IMR-90 (cell line): Measurements from ENCODE around the gene CAMTA1. TPM values are rescaled to one million over a fixed set of nuclear protein-coding genes. Genes with fewer than 3 reads are reported as not detected.

ENCODE experiments used
- ATAC-seq: fragments of 200-7000 bp; cut with Tn5 transposase; 2 replicates; pipeline ENCODE4 v1.9.1; 2020; ENCODE audit warnings: low read depth, mild to moderate bottlenecking, moderate library complexity
- BruUV-seq: library from RNA; stranded (reverse); fragments of 400-500 nt; replicated peaks from 2 replicates; lab custom pipeline; 2021; lab: Mats Ljungman, UMichigan
- CTCF ChIA-PET: fragments of 300-600 bp; formaldehyde crosslinking; extraction: SDS; loops from one replicate; lab custom pipeline; 2021; ENCODE audit warnings: antibody characterized with exemption; lab: Yijun Ruan, JAX
- POLR2A ChIA-PET: fragments of 300-600 bp; sonication (Branson Sonifier 250); formaldehyde crosslinking; loops from one replicate; lab custom pipeline; 2022; ENCODE audit warnings: antibody characterized with exemption; ENCODE audit not compliant: unreplicated experiment; lab: Charles Lee
- DNase-seq: peaks from one replicate; pipeline ENCODE4 v3.0.0; 2013
- H2AFZ ChIP-seq: replicated peaks from 2 replicates; pipeline ENCODE3; 2013; ENCODE audit warnings: low read length, mild to moderate bottlenecking; ENCODE audit not compliant: poor library complexity
- H2AK5ac ChIP-seq: 2 replicates; pipeline ENCODE4 v1.6.1; 2013; ENCODE audit warnings: low read depth, low read length, inconsistent platforms
- H2AK9ac ChIP-seq: replicated peaks from 2 replicates; pipeline ENCODE3; 2013; ENCODE audit warnings: mild to moderate bottlenecking, low read depth, low read length, moderate library complexity; ENCODE audit not compliant: poor library complexity
- H2BK120ac ChIP-seq: 2 replicates; pipeline ENCODE4 v1.6.1; 2013; ENCODE audit warnings: low read depth, low read length, inconsistent platforms
- H2BK15ac ChIP-seq: 3 replicates; pipeline ENCODE4 v1.6.1; 2013; ENCODE audit warnings: low read depth, low read length, inconsistent platforms
- H2BK20ac ChIP-seq: 2 replicates; pipeline ENCODE4 v1.6.1; 2013; ENCODE audit warnings: low read depth, mild to moderate bottlenecking, inconsistent platforms, low read length, moderate library complexity
- H2BK5ac ChIP-seq: 2 replicates; pipeline ENCODE4 v1.6.1; 2013; ENCODE audit warnings: mild to moderate bottlenecking, low read depth, low read length, inconsistent platforms; ENCODE audit not compliant: poor library complexity, severe bottlenecking
- H3K14ac ChIP-seq: replicated peaks from 2 replicates; pipeline ENCODE4 v1.6.1; 2013; ENCODE audit warnings: low read depth, low read length, inconsistent platforms
- H3K18ac ChIP-seq: 2 replicates; pipeline ENCODE4 v1.6.1; 2013; ENCODE audit warnings: low read depth, low read length, control low read depth
- H3K23ac ChIP-seq: 2 replicates; pipeline ENCODE4 v1.6.1; 2013; ENCODE audit warnings: low read depth, low read length, inconsistent platforms
- H3K27ac ChIP-seq: 2 replicates; pipeline ENCODE4 v1.5.1; 2013; ENCODE audit warnings: mild to moderate bottlenecking, control low read depth, low read length; ENCODE audit not compliant: insufficient read depth
- H3K27me3 ChIP-seq: 2 replicates; pipeline ENCODE4 v1.6.1; 2013; ENCODE audit warnings: low read length; ENCODE audit not compliant: control insufficient read depth, insufficient read depth
- H3K36me3 ChIP-seq: 2 replicates; pipeline ENCODE4 v1.6.1; 2013; ENCODE audit warnings: low read length, mixed read lengths; ENCODE audit not compliant: control insufficient read depth, insufficient read depth
- H3K4ac ChIP-seq: 2 replicates; pipeline ENCODE4 v1.6.1; 2013; ENCODE audit warnings: low read depth, low read length, inconsistent platforms
- H3K4me1 ChIP-seq: 2 replicates; pipeline ENCODE4 v1.6.1; 2013; ENCODE audit warnings: low read length, mixed read lengths; ENCODE audit not compliant: control insufficient read depth, insufficient read depth
- H3K4me2 ChIP-seq: 2 replicates; pipeline ENCODE4 v1.6.1; 2013; ENCODE audit warnings: low read depth, mild to moderate bottlenecking, control low read depth, low read length, moderate library complexity
- H3K4me3 ChIP-seq: 2 replicates; pipeline ENCODE4 v1.5.1; 2013; ENCODE audit warnings: low read depth, mild to moderate bottlenecking, control low read depth, low read length, moderate library complexity; ENCODE audit not compliant: insufficient read depth
- H3K56ac ChIP-seq: 2 replicates; pipeline ENCODE4 v1.6.1; 2013; ENCODE audit warnings: low read length, inconsistent platforms; ENCODE audit not compliant: insufficient read depth; ENCODE audit errors: extremely low read depth
- H3K79me1 ChIP-seq, 2 experiments: 2 replicates each; pipeline ENCODE4 v1.6.1; 2013; ENCODE audit warnings: low read length in 2 of 2, inconsistent platforms in 1 of 2, low read depth in 1 of 2
- H3K9ac ChIP-seq: 2 replicates; pipeline ENCODE4 v1.6.1; 2013; ENCODE audit warnings: low read depth, low read length, control low read depth
- H3K9me1 ChIP-seq: 2 replicates; pipeline ENCODE4 v1.6.1; 2013; ENCODE audit warnings: low read length, inconsistent platforms; ENCODE audit not compliant: insufficient read depth
- H3K9me3 ChIP-seq: 2 replicates; pipeline ENCODE4 v1.6.1; 2013; ENCODE audit warnings: low read length; ENCODE audit not compliant: control insufficient read depth, insufficient read depth
- H4K20me1 ChIP-seq: 2 replicates; pipeline ENCODE4 v1.6.1; 2013; ENCODE audit warnings: low read length, inconsistent platforms; ENCODE audit not compliant: insufficient read depth
- H4K5ac ChIP-seq: 2 replicates; pipeline ENCODE4 v1.6.1; 2013; ENCODE audit warnings: mild to moderate bottlenecking, low read depth, low read length, control low read depth
- H4K8ac ChIP-seq, 2 experiments: 2 replicates each; pipeline ENCODE4 v1.6.1; 2013; ENCODE audit warnings: low read depth in 2 of 2, low read length in 2 of 2, control low read depth in 1 of 2, inconsistent platforms in 1 of 2
- H4K91ac ChIP-seq: 2 replicates; pipeline ENCODE4 v1.6.1; 2013; ENCODE audit warnings: low read depth, low read length, inconsistent platforms; ENCODE audit not compliant: insufficient read depth
- BHLHE40 ChIP-seq: fragments of 150-350 bp; IDR thresholded peaks from 2 replicates; pipeline ENCODE4 v1.6.1; 2016; ENCODE audit warnings: mild to moderate bottlenecking, low read depth, low read length
- CEBPB ChIP-seq: IDR thresholded peaks from 2 replicates; pipeline ENCODE4 v1.6.1; 2012; ENCODE audit warnings: low read depth, low read length, improper control_type of control experiment
- CTCF ChIP-seq: conservative IDR thresholded peaks from 2 replicates; pipeline ENCODE4 v1.5.1; 2012; ENCODE audit warnings: mild to moderate bottlenecking, low read depth, low read length, improper control_type of control experiment
- FOS ChIP-seq: fragments of 150-350 bp; IDR thresholded peaks from 2 replicates; pipeline ENCODE4 v1.6.1; 2016; ENCODE audit warnings: low read depth, low read length
- NFE2L2 ChIP-seq: fragments of 150-350 bp; IDR thresholded peaks from 2 replicates; pipeline ENCODE4 v1.6.1; 2016; ENCODE audit warnings: low read depth, mild to moderate bottlenecking, low read length
- RFX5 ChIP-seq: IDR thresholded peaks from 2 replicates; pipeline ENCODE4 v1.8.0; 2012; ENCODE audit warnings: low read depth, mild to moderate bottlenecking, low read length, moderate library complexity
- SMC3 ChIP-seq: fragments of 150-350 bp; IDR thresholded peaks from 2 replicates; pipeline ENCODE4 v1.6.1; 2016; ENCODE audit warnings: low read depth, mild to moderate bottlenecking, antibody characterized with exemption, low read length, moderate library complexity
- WGBS, 2 experiments: methylation state at CpG; one replicate each; pipeline versions ENCODE4 v1.1.5 to v1.1.7; 2013; ENCODE audit warnings: missing lambda C conversion rate in 2 of 2; ENCODE audit not compliant: insufficient read length in 1 of 2; ENCODE audit errors: extremely low coverage in 2 of 2; 5-methylcytosine and 5-hydroxymethylcytosine counted together
- dilution Hi-C: fragments of 300-500 bp; cut with HindIII; formaldehyde crosslinking; loops from one replicate; pipeline ENCODE4 v1.14.3; 2018; ENCODE audit warnings: low sequenced_read_pairs; ENCODE audit not compliant: unreplicated experiment
- in situ Hi-C: fragments of 300-500 bp; cut with MboI; formaldehyde crosslinking; loops from 3 replicates; pipeline ENCODE4 v1.14.3; 2019; ENCODE audit warnings: low sequenced_read_pairs, inconsistent platforms, mixed read lengths
- intact Hi-C: fragments of 100-400 bp; cut with micrococcal nuclease; formaldehyde crosslinking; loops from 2 replicates; pipeline ENCODE4 v1.10.0; 2022
- polyA plus RNA-seq, 3 experiments: library from polyadenylated mRNA; depleted of rRNA; stranded (reverse); fragments of >200 nt; gene quantifications; 2 replicates each; pipeline ENCODE4 v1.2.3, GENCODE V29; 2012; ENCODE audit warnings: low replicate concordance in 1 of 3
- total RNA-seq: library from RNA; depleted of rRNA; stranded (reverse); fragments of >200 nt; gene quantifications from 2 replicates; pipeline ENCODE4 v1.2.3, GENCODE V29; 2012
- TF ChIP-seq, protein P1 (sequence below): fragments of 150-350 bp; IDR thresholded peaks from 2 replicates; pipeline ENCODE4 v1.6.1; 2016; ENCODE audit warnings: low read depth, mild to moderate bottlenecking, low read length, moderate library complexity, borderline replicate concordance
- TF ChIP-seq, protein P2 (sequence below): fragments of 150-350 bp; IDR thresholded peaks from 2 replicates; pipeline ENCODE4 v1.6.1; 2017; ENCODE audit warnings: mild to moderate bottlenecking, antibody characterized with exemption, low read length, low read depth

CAMTA1 gene
- total and polyA plus RNA-seq, 2 of the 4 experiments (the other 2 are of a cell fraction), result 35.5 to 74.3 TPM

DNA sequence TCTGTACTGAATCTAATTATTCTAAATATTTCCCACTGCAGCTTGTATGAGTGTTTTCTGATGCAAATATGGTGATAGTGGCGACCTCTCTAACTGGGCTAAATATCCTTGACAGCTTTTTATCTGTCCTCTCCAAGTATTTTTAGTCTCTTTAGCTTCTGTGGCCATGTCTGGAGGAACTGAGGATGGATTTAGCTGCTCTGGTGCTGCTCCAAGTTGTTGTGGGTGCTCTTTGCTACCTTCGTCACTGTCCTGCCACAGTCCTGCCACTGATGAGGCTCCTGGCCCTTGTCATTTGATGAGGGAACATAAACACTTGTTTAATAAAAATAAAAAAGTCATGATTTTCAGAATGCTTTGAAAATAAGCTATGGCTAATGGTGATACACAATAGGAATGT lies 15.9 kb downstream of the CAMTA1 start:
- peak overlapping the region; percentile 95 for H3K18ac ChIP-seq
- no peak overlapping the region for H3K4me3 ChIP-seq
- H2BK20ac ChIP-seq, result peak overlapping the region; percentile 77
- peak overlapping the region; percentile 90 for H3K4ac ChIP-seq
- dilution Hi-C loops (no loop called here), intact Hi-C loops (loop anchor here (5.0 kb wide), 1 partner anchor 71 kb away; no protein-coding TSS in a partner anchor), in situ Hi-C loops (loop anchor here (10.0 kb wide), 1 partner anchor 844 kb away; no protein-coding TSS in a partner anchor)
- peak overlapping the region; percentile 75 for H3K4me2 ChIP-seq
- WGBS, 2 experiments, result no CpG with 5 or more reads among the region's 2 CpGs
- H2AK5ac ChIP-seq, result peak overlapping the region; percentile 98
- H2BK5ac ChIP-seq, result peak overlapping the region; percentile 83
- ATAC-seq (no peak; the same call in 1 of the 2 replicates), DNase-seq (no peak)
- TF ChIP-seq FOS, result no peak
- TF ChIP-seq SMC3, result no peak
- TF ChIP-seq, protein P1, sequence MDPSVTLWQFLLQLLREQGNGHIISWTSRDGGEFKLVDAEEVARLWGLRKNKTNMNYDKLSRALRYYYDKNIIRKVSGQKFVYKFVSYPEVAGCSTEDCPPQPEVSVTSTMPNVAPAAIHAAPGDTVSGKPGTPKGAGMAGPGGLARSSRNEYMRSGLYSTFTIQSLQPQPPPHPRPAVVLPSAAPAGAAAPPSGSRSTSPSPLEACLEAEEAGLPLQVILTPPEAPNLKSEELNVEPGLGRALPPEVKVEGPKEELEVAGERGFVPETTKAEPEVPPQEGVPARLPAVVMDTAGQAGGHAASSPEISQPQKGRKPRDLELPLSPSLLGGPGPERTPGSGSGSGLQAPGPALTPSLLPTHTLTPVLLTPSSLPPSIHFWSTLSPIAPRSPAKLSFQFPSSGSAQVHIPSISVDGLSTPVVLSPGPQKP, result no peak
- no peak for TF ChIP-seq RFX5
- no peak for TF ChIP-seq BHLHE40
- TF ChIP-seq NFE2L2, result no peak
- TF ChIP-seq CEBPB, result no peak
- no peak for TF ChIP-seq CTCF
- TF ChIP-seq, protein P2, sequence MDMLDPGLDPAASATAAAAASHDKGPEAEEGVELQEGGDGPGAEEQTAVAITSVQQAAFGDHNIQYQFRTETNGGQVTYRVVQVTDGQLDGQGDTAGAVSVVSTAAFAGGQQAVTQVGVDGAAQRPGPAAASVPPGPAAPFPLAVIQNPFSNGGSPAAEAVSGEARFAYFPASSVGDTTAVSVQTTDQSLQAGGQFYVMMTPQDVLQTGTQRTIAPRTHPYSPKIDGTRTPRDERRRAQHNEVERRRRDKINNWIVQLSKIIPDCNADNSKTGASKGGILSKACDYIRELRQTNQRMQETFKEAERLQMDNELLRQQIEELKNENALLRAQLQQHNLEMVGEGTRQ, result no peak
- peak overlapping the region; percentile 95 for H4K5ac ChIP-seq
- POLR2A ChIA-PET, result interaction anchor here (0.8 kb wide), 1 partner anchor 87 kb away, joined by 3 read pairs; no protein-coding TSS in a partner anchor
- peak overlapping the region; percentile 62 to 79 for H4K8ac ChIP-seq
- peaks cover 37% of the 10 kb centered on the region for H3K4me1 ChIP-seq
- CTCF ChIA-PET, result interaction anchor here (0.5 to 1.3 kb wide), 6 partner anchors 10 to 464 kb away, joined by 3 to 4 read pairs (median 3); partner anchors contain the start of gene CAMTA1
- peak overlapping the region; percentile 12 for H3K56ac ChIP-seq
- no TSS peak for BruUV-seq
- no peak overlapping the region for H2AFZ ChIP-seq
- peaks cover 20 to 68% of the 10 kb centered on the region in 2 experiments for H3K79me1 ChIP-seq
- no peaks in the 10 kb centered on the region for H3K9me3 ChIP-seq
- no peak overlapping the region for H2AK9ac ChIP-seq
- H3K9me1 ChIP-seq, result peaks cover 17% of the 10 kb centered on the region
- 0 out of 2 replicates have a peak, but pooled peaks cover 5% of the 10 kb centered on the region for H4K20me1 ChIP-seq
- peak overlapping the region; percentile 69 for H3K9ac ChIP-seq
- peak overlapping the region; percentile 65 for H4K91ac ChIP-seq
- peak overlapping the region; percentile 43; the same call in 1 of the 2 replicates for H3K23ac ChIP-seq
- peak overlapping the region; percentile 78 for H2BK120ac ChIP-seq
- no peaks in the 10 kb centered on the region for H3K27me3 ChIP-seq
- peak overlapping the region; percentile 45; the same call in 1 of the 3 replicates for H2BK15ac ChIP-seq
- H3K36me3 ChIP-seq, result no peaks in the 10 kb centered on the region; the same call in 1 of the 2 replicates
- peak overlapping the region; percentile 65 for H3K14ac ChIP-seq
- peak overlapping the region; percentile 99 for H3K27ac ChIP-seq
